ENCODE data around the gene SLC17A9. TPM values are rescaled to one million over a fixed set of nuclear protein-coding genes. Genes with fewer than 3 reads are reported as not detected.

SLC17A9 gene
- total and polyA plus RNA-seq, 2 donors (not counting 1 experiment from before 2014, with no cell fraction given) = 33.0 to 141 TPM

DNA sequence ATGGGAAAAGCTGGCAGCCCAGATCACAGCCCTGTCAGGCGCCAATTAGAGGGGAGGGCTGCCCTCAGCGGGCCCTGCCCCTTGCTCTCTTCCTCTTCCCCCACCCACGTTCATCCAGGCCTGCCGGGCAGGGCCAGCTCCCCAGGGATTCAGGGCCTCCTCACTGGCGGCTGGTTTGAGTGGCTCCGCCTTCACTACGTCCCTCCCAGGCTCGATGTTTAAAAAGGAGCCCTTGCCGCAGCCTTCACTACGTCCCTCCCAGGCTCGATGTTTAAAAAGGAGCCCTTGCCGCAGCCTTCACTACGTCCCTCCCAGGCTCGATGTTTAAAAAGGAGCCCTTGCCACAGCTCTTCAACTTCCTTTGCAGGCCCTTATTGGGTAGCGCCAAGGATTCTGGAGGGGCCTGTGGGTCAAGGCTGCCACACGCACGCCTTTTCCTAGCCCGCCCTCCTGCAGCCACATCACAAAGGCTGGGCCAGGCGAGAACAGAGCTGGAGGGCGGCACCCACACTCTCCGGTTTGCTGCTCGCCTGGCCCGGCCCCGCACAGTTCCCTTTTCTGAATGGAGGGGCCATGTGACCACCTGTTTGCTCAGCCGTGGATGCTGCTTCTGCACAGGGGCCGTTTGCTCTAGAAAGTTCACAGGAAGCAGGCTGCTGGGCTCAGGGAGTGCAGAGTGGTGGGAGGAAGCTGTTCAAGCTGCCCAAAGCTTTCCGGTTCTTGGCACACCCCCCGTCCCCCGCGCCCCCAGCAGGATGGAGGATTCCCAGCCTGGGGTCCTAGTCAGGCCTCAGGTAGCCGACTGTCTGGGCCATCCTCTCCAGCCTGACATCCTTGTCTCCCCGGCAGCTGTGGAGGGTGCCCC lies 1.6 kb downstream of the SLC17A9 start:
- Histone ChIP-seq H3K27me3 (replicated peaks in 1 of 4; ENCODE audit: control extremely low read depth in 1 of 4, control insufficient read depth in 3 of 4, insufficient read depth in 4 of 4, low read length in 3 of 4) (no peaks in the 10 kb centered on the region), H4K20me1 (ENCODE audit: control insufficient read depth, insufficient read depth, low read length, poor library complexity, severe bottlenecking) (peaks cover 25% of the 10 kb centered on the region), H2AFZ (ENCODE audit: insufficient read depth, low read depth, low read length, poor library complexity, severe bottlenecking) (peak overlapping the region; percentile 58), H3K79me2 (ENCODE audit: control insufficient read depth, insufficient read depth, low read length) (peaks cover 80% of the 10 kb centered on the region), H3K27ac (ENCODE audit: low read length in 2 of 2) (peak overlapping the region; percentile 82 to 91), H3K4me2 (replicated peaks; ENCODE audit: low read depth, low read length, poor library complexity, severe bottlenecking) (peak overlapping the region; percentile 81), H3K9ac (ENCODE audit: low read length) (peak overlapping the region; percentile 71), H3K4me1 (ENCODE audit: control insufficient read depth in 2 of 2, insufficient read depth in 2 of 2, low read length in 2 of 2) (peaks cover 31 to 47% of the 10 kb centered on the region in 2 donors), H3K4me3 (ENCODE audit: control extremely low read depth in 1 of 5, extremely low read depth in 1 of 5, insufficient read depth in 1 of 5, low read depth in 2 of 5, low read length in 4 of 5) (peak overlapping the region; percentile 23 to 62 (median 54)), H3K36me3 (replicated peaks in 1 of 2; ENCODE audit: control extremely low read depth in 1 of 2, control insufficient read depth in 1 of 2, extremely low read depth in 1 of 2, insufficient read depth in 2 of 2, low read length in 1 of 2) (peaks cover 0 to 33% of the 10 kb centered on the region in 2 experiments), H3K9me3 (ENCODE audit: control extremely low read depth in 1 of 3, control insufficient read depth in 2 of 3, insufficient read depth in 1 of 3, low read length in 2 of 3) (peaks cover 0 to 3% (median 0%) of the 10 kb centered on the region in 3 donors)
- POLR2A ChIA-PET = interaction anchor here (0.8 to 2.7 kb wide), 6 partner anchors 10 to 36 kb away, joined by 3 to 42 read pairs (median 8); partner anchors contain the start of genes DIDO1 and GID8
- TF ChIP-seq, protein P1, sequence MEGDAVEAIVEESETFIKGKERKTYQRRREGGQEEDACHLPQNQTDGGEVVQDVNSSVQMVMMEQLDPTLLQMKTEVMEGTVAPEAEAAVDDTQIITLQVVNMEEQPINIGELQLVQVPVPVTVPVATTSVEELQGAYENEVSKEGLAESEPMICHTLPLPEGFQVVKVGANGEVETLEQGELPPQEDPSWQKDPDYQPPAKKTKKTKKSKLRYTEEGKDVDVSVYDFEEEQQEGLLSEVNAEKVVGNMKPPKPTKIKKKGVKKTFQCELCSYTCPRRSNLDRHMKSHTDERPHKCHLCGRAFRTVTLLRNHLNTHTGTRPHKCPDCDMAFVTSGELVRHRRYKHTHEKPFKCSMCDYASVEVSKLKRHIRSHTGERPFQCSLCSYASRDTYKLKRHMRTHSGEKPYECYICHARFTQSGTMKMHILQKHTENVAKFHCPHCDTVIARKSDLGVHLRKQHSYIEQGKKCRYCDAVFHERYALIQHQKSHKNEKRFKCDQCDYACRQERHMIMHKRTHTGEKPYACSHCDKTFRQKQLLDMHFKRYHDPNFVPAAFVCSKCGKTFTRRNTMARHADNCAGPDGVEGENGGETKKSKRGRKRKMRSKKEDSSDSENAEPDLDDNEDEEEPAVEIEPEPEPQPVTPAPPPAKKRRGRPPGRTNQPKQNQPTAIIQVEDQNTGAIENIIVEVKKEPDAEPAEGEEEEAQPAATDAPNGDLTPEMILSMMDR (IDR thresholded peaks at IDR 0.05) = no peak
- TF ChIP-seq EZH2 (IDR thresholded peaks at IDR 0.05; ENCODE audit: borderline replicate concordance, insufficient read depth, low read depth, low read length, poor library complexity, severe bottlenecking) = no peak
- whole genome bisulfite sequencing (ENCODE audit: insufficient coverage) = 1% methylated on average over 32 of the region's 32 CpGs
- no peaks in the 10 kb centered on the region for H3K27me3 Mint-ChIP-seq
- peak overlapping the region; percentile 85 for H3K4me3 Mint-ChIP-seq
- ATAC-seq (ENCODE audit: low read depth) (peak; percentile 82), DNase-seq (peak; percentile 94)
- no peaks in the 10 kb centered on the region for H3K9me3 Mint-ChIP-seq (ENCODE audit: insufficient read depth)
- peaks cover 44% of the 10 kb centered on the region for H3K4me1 Mint-ChIP-seq
- intact Hi-C loops (cut with micrococcal nuclease) = loop anchor here (1.0 to 10.0 kb wide), 11 partner anchors 16 to 941 kb away; partner anchors contain the start of genes BHLHE23, DIDO1, DNAJC5 and GID8
- CTCF ChIA-PET = interaction anchor here (0.5 to 3.5 kb wide), 16 partner anchors 12 to 1166 kb away, joined by 3 to 24 read pairs (median 4); partner anchors contain the start of genes DIDO1 and GID8
- peak overlapping the region; percentile 92 for H3K27ac Mint-ChIP-seq

All from B cell (primary cell).